ENCODE measurements around the gene PTMA. TPM values are rescaled to one million over a fixed set of nuclear protein-coding genes. Genes with fewer than 3 reads are reported as not detected.

The PTMA gene
- total RNA-seq, 3 donors from 2014 or later = 678 to 1,077 (median 956) TPM

DNA sequence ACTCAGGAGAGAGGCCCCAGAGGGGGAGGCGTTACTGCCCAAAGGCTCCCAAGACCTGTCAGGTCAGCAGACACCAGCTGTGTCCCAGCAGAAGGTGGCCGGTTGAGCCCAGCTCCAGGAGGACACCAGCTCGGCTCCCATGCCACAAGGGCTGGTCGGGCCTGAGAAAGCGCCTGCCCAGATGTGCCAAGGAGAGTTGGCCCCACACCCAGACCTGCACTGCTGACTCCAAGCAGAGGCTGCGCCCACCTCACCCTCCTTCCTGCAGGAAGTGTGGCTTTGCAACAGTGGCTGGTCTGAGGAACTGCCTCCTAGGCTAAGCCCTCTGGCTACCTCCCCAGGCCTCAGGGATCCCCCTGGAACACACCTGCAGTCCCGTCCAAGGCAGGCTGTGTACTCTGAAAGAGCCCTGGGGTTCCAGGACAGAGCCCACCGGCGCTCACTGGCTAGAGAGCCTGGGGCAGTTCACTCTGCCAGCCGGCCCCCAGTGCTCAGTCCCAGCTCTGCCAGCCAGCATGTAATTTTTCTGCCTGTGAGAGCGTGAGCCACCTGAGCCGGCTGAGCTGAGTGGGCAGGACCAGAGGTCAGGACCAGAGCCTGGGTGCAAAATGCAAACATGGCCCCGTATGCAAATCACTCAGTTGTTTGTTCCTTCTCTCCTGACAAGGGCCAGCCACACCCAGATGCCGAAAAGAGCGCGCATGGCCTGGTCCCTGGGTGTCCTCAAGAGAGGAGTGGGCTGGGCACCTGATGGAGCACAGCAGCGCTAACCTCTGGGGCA lies 36.9 kb upstream of the PTMA start:
- intact Hi-C loops (cut with DNase I; ENCODE audit: low total_unique reads) = loop anchor here (5.0 kb wide), 1 partner anchor 59 kb away; no protein-coding TSS in a partner anchor
- H3K27ac ChIP-seq = peak overlapping the region; percentile 41 to 46
- TF ChIP-seq POLR2AphosphoS5 (IDR thresholded peaks at IDR 0.05) (no peak), POLR2A (IDR thresholded peaks at IDR 0.05) (no peak)
- TF ChIP-seq, protein P1, sequence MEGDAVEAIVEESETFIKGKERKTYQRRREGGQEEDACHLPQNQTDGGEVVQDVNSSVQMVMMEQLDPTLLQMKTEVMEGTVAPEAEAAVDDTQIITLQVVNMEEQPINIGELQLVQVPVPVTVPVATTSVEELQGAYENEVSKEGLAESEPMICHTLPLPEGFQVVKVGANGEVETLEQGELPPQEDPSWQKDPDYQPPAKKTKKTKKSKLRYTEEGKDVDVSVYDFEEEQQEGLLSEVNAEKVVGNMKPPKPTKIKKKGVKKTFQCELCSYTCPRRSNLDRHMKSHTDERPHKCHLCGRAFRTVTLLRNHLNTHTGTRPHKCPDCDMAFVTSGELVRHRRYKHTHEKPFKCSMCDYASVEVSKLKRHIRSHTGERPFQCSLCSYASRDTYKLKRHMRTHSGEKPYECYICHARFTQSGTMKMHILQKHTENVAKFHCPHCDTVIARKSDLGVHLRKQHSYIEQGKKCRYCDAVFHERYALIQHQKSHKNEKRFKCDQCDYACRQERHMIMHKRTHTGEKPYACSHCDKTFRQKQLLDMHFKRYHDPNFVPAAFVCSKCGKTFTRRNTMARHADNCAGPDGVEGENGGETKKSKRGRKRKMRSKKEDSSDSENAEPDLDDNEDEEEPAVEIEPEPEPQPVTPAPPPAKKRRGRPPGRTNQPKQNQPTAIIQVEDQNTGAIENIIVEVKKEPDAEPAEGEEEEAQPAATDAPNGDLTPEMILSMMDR (IDR thresholded peaks at IDR 0.05) = no peak
- peaks cover 0 to 10% of the 10 kb centered on the region in 2 donors for H3K4me1 ChIP-seq
- H3K9me3 ChIP-seq = no peaks in the 10 kb centered on the region
- no peaks in the 10 kb centered on the region for H3K36me3 ChIP-seq
- H3K4me3 ChIP-seq = no peak overlapping the region
- DNase-seq (ENCODE audit: low spot score in 2 of 2) = no peak
- no peaks in the 10 kb centered on the region for H3K27me3 ChIP-seq

DNA sequence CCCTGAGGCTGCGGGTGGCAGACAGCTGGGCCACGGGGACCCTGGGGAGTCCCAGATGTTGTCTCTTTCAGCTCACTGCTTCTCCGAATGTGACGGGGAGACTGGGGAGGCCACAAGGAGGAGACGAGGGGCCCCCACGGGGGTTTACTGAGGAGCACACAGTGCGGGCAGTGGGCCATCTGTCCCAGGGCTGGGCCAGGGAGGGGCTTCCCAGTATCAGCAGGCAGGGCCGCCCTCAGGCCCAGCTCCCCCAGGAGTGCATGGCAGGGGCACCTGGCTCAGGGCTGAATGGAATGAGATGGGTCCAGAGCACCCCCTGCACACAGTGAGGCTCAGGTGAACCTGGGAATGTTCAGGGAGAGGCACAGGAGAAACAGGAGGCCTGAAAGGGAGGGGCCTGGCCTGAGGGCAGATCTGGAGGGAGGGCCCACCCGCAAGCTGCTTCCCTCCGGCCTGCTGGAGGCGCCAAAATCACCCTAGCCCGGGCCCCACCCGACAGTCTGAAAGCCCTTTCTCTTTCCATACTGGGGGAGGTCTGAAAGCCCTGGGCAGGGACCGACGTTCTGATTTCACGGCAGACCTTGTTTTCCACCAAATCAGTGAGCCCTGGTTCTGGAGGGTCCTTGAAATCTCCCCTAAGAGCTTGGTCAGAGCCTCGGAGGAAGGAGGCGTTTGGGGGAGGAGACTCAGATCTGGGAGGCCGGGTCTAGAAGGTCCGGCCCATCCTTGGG lies 35.5 kb upstream of the PTMA start:
- intact Hi-C loops (cut with DNase I; ENCODE audit: low total_unique reads) = loop anchor here (5.0 kb wide), 1 partner anchor 60 kb away; no protein-coding TSS in a partner anchor
- H3K27ac ChIP-seq = peak overlapping the region; percentile 46 to 83
- DNase-seq (ENCODE audit: low spot score in 2 of 2) = no peak

DNA sequence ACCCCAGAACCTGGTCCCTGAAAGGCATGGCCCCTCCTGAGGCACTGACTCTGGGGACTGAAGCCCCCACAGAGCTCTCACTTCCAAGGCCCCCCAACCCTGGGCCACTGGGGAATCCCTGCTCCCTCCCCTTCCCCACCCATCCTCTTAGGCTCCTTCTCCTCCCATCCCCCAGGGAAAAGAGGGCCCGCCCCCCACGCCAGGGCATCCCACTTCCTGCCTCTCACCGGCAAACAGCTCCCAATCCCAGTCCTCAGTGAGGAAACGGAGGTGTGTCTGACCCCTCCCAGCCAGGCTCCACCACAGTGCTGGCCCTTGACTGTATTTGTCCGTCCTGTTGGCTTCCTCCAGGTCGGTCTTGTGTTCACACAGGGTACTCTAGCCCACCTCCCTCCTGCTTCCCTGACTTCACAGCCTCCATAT lies 35.0 kb upstream of the PTMA start:
- TF ChIP-seq, protein P1 (IDR thresholded peaks at IDR 0.05) = no peak
- no peak for TF ChIP-seq POLR2A (IDR thresholded peaks at IDR 0.05)
- TF ChIP-seq POLR2AphosphoS5 (IDR thresholded peaks at IDR 0.05) = no peak
- peaks cover 0 to 10% of the 10 kb centered on the region in 2 donors for H3K4me1 ChIP-seq
- intact Hi-C loops (cut with DNase I; ENCODE audit: low total_unique reads) = loop anchor here (5.0 kb wide), 1 partner anchor 61 kb away; no protein-coding TSS in a partner anchor
- H3K9me3 ChIP-seq = no peaks in the 10 kb centered on the region
- peak overlapping the region; percentile 46 to 83 for H3K27ac ChIP-seq
- H3K4me3 ChIP-seq = no peak overlapping the region
- no peak for DNase-seq (ENCODE audit: low spot score in 2 of 2)
- no peaks in the 10 kb centered on the region for H3K36me3 ChIP-seq
- no peaks in the 10 kb centered on the region for H3K27me3 ChIP-seq

More for the DNA sequence above, 35.5 kb upstream of the PTMA start:
- Histone ChIP-seq H3K9me3 (no peaks in the 10 kb centered on the region), H3K4me3 (no peak overlapping the region), H3K4me1 (peaks cover 0 to 10% of the 10 kb centered on the region in 2 donors), H3K36me3 (no peaks in the 10 kb centered on the region), H3K27me3 (no peaks in the 10 kb centered on the region)
- TF ChIP-seq POLR2AphosphoS5 (IDR thresholded peaks at IDR 0.05) (no peak), POLR2A (IDR thresholded peaks at IDR 0.05) (no peak)
- TF ChIP-seq, protein P1 (IDR thresholded peaks at IDR 0.05) = no peak

DNA sequence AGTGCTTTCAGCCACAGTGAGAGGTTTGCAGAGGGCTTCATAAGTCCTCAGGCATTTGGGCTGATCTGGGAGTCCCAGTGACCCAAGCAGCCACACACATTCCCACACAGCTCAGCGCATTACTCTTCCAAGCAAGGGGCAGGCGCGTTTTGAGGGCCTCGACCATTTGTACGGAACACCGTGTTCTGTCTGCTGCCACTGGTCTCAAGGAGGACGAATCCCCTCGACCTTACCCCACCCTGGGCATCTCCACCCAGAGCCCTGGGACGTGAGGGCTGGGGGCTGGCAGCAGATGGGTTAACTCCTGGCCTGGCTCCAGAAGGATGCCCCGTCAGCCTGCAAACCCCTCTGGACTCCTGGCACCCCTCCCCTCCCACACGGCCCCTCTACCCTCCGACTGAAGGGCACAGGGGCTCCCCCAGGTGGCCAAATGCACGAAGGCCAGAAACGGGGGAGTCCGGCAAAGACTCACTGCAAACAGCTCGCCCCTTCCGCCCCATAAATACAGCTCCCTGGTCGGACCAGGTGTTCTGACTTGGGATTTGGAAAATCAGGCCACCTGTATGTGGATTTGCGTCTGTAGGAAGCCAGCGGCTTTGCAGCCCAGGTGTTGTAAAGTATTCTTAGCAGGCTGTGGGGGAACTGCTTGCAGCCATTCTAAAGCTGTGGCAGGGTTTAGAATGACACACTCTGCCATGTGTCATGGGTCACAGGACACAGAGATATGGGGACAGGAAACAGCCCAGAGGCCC lies 33.6 kb upstream of the PTMA start:
- Histone ChIP-seq H3K4me3 (no peak overlapping the region), H3K9me3 (no peaks in the 10 kb centered on the region), H3K36me3 (no peaks in the 10 kb centered on the region), H3K27me3 (no peaks in the 10 kb centered on the region), H3K27ac (peak overlapping the region; percentile 46 to 81), H3K4me1 (peaks cover 0 to 10% of the 10 kb centered on the region in 2 donors)
- TF ChIP-seq, protein P1 (IDR thresholded peaks at IDR 0.05) = peak; percentile 80 to 87 (median 80)
- peak in 1 of 3 donors; percentile 7 for TF ChIP-seq POLR2AphosphoS5 (IDR thresholded peaks at IDR 0.05)
- TF ChIP-seq POLR2A (IDR thresholded peaks at IDR 0.05) = no peak
- intact Hi-C loops (cut with DNase I; ENCODE audit: low total_unique reads) = loop anchor here (5.0 kb wide), 1 partner anchor 62 kb away; no protein-coding TSS in a partner anchor
- peak in 1 of 2 donors; percentile 74 for DNase-seq (ENCODE audit: low spot score in 2 of 2)
